Chondrocyte (in vitro differentiated cells): ENCODE results near the gene EWSR1. TPM values are rescaled to one million over a fixed set of nuclear protein-coding genes. Genes with fewer than 3 reads are reported as not detected.
"Not testable (repeated sequence)": the region's sequence is repeated elsewhere in the genome, so short reads cannot be mapped to it uniquely, and the experiment has no call there.

Experiments used
- DNase-seq: peaks from one replicate; pipeline ENCODE4 v3.0.0; 2021; ENCODE audit warnings: mixed read lengths, low spot score
- H3K27ac Mint-ChIP-seq: one replicate; pipeline ENCODE4 v1.8.0; 2021; ENCODE audit warnings: mild to moderate bottlenecking, moderate library complexity, mixed read lengths; ENCODE audit not compliant: unreplicated experiment
- H3K27me3 Mint-ChIP-seq: 2 replicates; pipeline ENCODE4 v1.8.0; 2021; ENCODE audit warnings: low read depth, mixed read lengths
- H3K36me3 Mint-ChIP-seq: 2 replicates; pipeline ENCODE4 v1.8.0; 2021; ENCODE audit warnings: low read depth, mixed read lengths
- H3K4me1 Mint-ChIP-seq: 2 replicates; pipeline ENCODE4 v1.8.0; 2021; ENCODE audit warnings: low read depth, mild to moderate bottlenecking, mixed read lengths
- H3K4me3 Mint-ChIP-seq: one replicate; pipeline ENCODE4 v1.8.0; 2021; ENCODE audit warnings: mild to moderate bottlenecking, moderate library complexity, mixed read lengths; ENCODE audit not compliant: unreplicated experiment
- H3K9me3 Mint-ChIP-seq: 2 replicates; pipeline ENCODE4 v1.8.0; 2021; ENCODE audit warnings: low read depth, mixed read lengths
- CTCF ChIP-seq: fragments of 200-600 bp; sonication (generic); IDR thresholded peaks from 2 replicates; pipeline ENCODE4 v1.5.0; 2021; ENCODE audit warnings: antibody characterized with exemption, mild to moderate bottlenecking, moderate library complexity
- total RNA-seq: library from RNA; stranded (reverse); gene quantifications from 3 replicates; pipeline ENCODE4 v1.2.1, GENCODE V29; 2021

EWSR1 gene
- total RNA-seq, 1 donor from 2014 or later = 139 TPM

- H3K27ac Mint-ChIP-seq = no peak overlapping the region
- peaks cover 7% of the 10 kb centered on the region for H3K9me3 Mint-ChIP-seq
- no peaks in the 10 kb centered on the region for H3K4me1 Mint-ChIP-seq
- H3K27me3 Mint-ChIP-seq = peaks cover 3% of the 10 kb centered on the region
- peaks cover 7% of the 10 kb centered on the region for H3K36me3 Mint-ChIP-seq
- DNase-seq = no peak
- no peak overlapping the region for H3K4me3 Mint-ChIP-seq
- TF ChIP-seq CTCF = no peak
Observed at GRCh38 chr22:29231971-29232959, 35.8 kb upstream of the EWSR1 start.

GRCh38 chr22:29233277-29233877 is 34.7 kb upstream of the EWSR1 start:
- Mint-ChIP-seq H3K4me1 (no peaks in the 10 kb centered on the region), H3K9me3 (peaks cover 7% of the 10 kb centered on the region), H3K27ac (no peak overlapping the region), H3K4me3 (no peak overlapping the region), H3K36me3 (peaks cover 7% of the 10 kb centered on the region), H3K27me3 (peaks cover 3% of the 10 kb centered on the region)
- TF ChIP-seq CTCF = no peak
- no peak for DNase-seq

GRCh38 chr22:29240481-29240880 is 27.6 kb upstream of the EWSR1 start:
- not testable (repeated sequence) for H3K27ac Mint-ChIP-seq, DNase-seq, H3K4me3 Mint-ChIP-seq, H3K4me1 Mint-ChIP-seq, H3K36me3 Mint-ChIP-seq, H3K27me3 Mint-ChIP-seq
- peaks cover 26% of the 10 kb centered on the region for H3K9me3 Mint-ChIP-seq

- Mint-ChIP-seq H3K4me3 (no peak overlapping the region), H3K4me1 (no peaks in the 10 kb centered on the region), H3K9me3 (peaks cover 23% of the 10 kb centered on the region), H3K27ac (no peak overlapping the region), H3K36me3 (peaks cover 6% of the 10 kb centered on the region), H3K27me3 (peaks cover 5% of the 10 kb centered on the region)
- TF ChIP-seq CTCF = no peak
- DNase-seq = no peak
Observed at GRCh38 chr22:29243874-29244446, 24.1 kb upstream of the EWSR1 start.

- no peaks in the 10 kb centered on the region for H3K4me1 Mint-ChIP-seq
- H3K36me3 Mint-ChIP-seq = peaks cover 4% of the 10 kb centered on the region
- H3K27ac Mint-ChIP-seq = no peak overlapping the region
- DNase-seq = no peak
- peaks cover 18% of the 10 kb centered on the region for H3K9me3 Mint-ChIP-seq
- H3K27me3 Mint-ChIP-seq = peaks cover 5% of the 10 kb centered on the region
- H3K4me3 Mint-ChIP-seq = no peak overlapping the region
- TF ChIP-seq CTCF = no peak
Observed at GRCh38 chr22:29244785-29245625, 23.1 kb upstream of the EWSR1 start.
